RWPE1 (cell line): Measurements from ENCODE around the gene NFIA.
A peak's percentile ranks its signal among the peaks of the same experiment; 100 is the strongest.

Experiments used
- CTCF ChIA-PET: fragments of 350-600 bp; sonication (Branson Sonifier 250); formaldehyde crosslinking; extraction: SDS; loops from one replicate; lab custom pipeline; 2021; lab: Yijun Ruan, JAX
- POLR2A ChIA-PET: fragments of 400-600 bp; formaldehyde crosslinking; extraction: SDS; loops from one replicate; lab custom pipeline; 2020; ENCODE audit warnings: antibody characterized with exemption; ENCODE audit not compliant: low non-redundant PET; lab: Yijun Ruan, JAX
- DNase-seq: peaks from one replicate; pipeline ENCODE4 v3.0.0; 2012; ENCODE audit warnings: low spot score
- H3K27ac ChIP-seq: fragments of 450-650 bp; 2 replicates; pipeline ENCODE4 v1.5.1; 2017
- TF ChIP-seq, protein P1 (sequence below): fragments of 450-650 bp; conservative IDR thresholded peaks from 2 replicates; pipeline ENCODE4 v1.5.1; 2017; ENCODE audit warnings: low read depth, mild to moderate bottlenecking

The NFIA gene

GRCh38 chr1:61133335-61134019 is 51.1 kb downstream of the NFIA start:
- H3K27ac ChIP-seq: no peak overlapping the region
- TF ChIP-seq, protein P1, sequence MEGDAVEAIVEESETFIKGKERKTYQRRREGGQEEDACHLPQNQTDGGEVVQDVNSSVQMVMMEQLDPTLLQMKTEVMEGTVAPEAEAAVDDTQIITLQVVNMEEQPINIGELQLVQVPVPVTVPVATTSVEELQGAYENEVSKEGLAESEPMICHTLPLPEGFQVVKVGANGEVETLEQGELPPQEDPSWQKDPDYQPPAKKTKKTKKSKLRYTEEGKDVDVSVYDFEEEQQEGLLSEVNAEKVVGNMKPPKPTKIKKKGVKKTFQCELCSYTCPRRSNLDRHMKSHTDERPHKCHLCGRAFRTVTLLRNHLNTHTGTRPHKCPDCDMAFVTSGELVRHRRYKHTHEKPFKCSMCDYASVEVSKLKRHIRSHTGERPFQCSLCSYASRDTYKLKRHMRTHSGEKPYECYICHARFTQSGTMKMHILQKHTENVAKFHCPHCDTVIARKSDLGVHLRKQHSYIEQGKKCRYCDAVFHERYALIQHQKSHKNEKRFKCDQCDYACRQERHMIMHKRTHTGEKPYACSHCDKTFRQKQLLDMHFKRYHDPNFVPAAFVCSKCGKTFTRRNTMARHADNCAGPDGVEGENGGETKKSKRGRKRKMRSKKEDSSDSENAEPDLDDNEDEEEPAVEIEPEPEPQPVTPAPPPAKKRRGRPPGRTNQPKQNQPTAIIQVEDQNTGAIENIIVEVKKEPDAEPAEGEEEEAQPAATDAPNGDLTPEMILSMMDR: no peak
- ChIA-PET CTCF (interaction anchor here (0.6 kb wide), 1 partner anchor 660 kb away, joined by 4 read pairs; no protein-coding TSS in a partner anchor), POLR2A (no interaction called here)
- DNase-seq: no peak

DNA sequence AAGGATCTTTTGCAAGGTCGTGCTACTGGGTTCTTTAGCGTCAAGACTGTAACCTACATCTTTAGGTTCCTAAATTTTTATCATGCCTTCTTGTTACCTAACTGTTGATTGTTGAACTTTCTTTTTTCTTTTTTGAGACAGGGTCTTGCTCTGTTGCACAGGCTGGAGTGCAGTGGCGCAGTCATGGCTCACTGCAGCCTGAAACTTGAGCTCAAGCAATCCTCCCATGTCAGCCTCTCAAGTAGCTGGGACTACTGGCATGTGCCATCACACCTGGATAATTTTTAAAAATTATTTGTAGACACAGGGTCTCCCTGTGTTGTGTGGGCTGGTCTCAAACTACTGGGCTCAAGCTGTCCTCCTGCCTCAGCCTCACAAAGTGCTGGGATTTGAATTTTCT is 52.9 kb downstream of the NFIA start:
- ChIA-PET CTCF (no interaction called here), POLR2A (no interaction called here)

GRCh38 chr1:61138305-61138704 is 55.9 kb downstream of the NFIA start:
- TF ChIP-seq, protein P1: no peak
- no peak for DNase-seq
- ChIA-PET CTCF (no interaction called here), POLR2A (no interaction called here)
- H3K27ac ChIP-seq: peak overlapping the region; percentile 93

More for the DNA sequence above, 52.9 kb downstream of the NFIA start:
- TF ChIP-seq, protein P1: no peak
- no peak overlapping the region for H3K27ac ChIP-seq
- DNase-seq: no peak

DNA sequence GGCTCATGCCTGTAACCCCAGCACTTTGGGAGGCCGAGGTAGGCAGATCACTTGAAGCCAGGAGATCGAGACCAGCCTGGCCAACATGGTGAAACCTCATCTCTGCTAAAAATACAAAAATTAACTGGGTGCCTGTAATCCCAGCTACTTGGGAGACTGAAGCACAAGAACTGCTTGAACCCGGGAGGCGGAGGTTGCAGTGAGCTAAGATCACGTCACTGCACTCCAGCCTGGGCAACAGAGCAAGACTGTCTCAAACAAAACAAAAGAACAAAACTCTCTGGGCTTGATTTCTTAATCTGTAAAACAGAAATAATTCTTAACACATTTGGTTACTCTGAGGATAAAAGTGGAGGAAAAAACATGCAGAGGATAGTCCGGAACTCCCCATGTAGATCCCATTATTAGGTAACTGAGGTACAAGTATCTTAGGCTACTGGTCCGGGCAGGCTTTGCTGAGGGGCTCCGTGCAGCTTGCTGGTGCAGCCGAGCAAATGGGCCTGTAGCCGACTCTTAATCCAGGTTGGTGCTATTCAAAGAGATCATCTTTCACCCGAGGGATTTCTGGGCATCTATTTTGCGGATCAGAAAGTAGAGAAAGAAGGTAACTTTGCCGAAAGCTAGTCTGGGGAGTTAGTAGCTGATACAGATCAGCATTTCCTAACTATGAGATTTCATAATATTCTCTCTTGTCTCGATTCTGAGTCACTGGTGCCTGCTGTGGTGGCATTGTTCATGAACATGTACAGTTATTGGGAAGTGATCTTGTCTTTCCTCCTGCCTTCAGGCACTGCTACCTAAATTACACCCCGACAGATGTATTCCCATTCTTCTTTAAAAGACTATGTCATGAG is 56.8 kb downstream of the NFIA start:
- ChIA-PET POLR2A (no interaction called here), CTCF (no interaction called here)
- TF ChIP-seq, protein P1: no peak
- peak overlapping the region; percentile 93 for H3K27ac ChIP-seq
- DNase-seq: peak; percentile 74

GRCh38 chr1:61139775-61140549 is 57.6 kb downstream of the NFIA start:
- TF ChIP-seq, protein P1: no peak
- CTCF ChIA-PET: interaction anchor here (0.7 kb wide), 1 partner anchor 299 kb away, joined by 3 read pairs; no protein-coding TSS in a partner anchor
- POLR2A ChIA-PET: no interaction called here

GRCh38 chr1:61140778-61141177 is 58.4 kb downstream of the NFIA start:
- POLR2A ChIA-PET: no interaction called here
- CTCF ChIA-PET: interaction anchor here (0.7 kb wide), 2 partner anchors 298 to 903 kb away, joined by 3 read pairs; no protein-coding TSS in a partner anchor
- TF ChIP-seq, protein P1: no peak
- no peak for DNase-seq
- H3K27ac ChIP-seq: no peak overlapping the region

More at GRCh38 chr1:61139775-61140549, 57.6 kb downstream of the NFIA start:
- no peak for DNase-seq
- H3K27ac ChIP-seq: no peak overlapping the region
